Measurements from ENCODE around the gene CYP19A1. TPM values are rescaled to one million over a fixed set of nuclear protein-coding genes. Genes with fewer than 3 reads are reported as not detected.
A peak's percentile ranks its signal among the peaks of the same experiment; 100 is the strongest.

The CYP19A1 gene
- polyA plus RNA-seq, 1 experiment = 0.06 TPM

DNA sequence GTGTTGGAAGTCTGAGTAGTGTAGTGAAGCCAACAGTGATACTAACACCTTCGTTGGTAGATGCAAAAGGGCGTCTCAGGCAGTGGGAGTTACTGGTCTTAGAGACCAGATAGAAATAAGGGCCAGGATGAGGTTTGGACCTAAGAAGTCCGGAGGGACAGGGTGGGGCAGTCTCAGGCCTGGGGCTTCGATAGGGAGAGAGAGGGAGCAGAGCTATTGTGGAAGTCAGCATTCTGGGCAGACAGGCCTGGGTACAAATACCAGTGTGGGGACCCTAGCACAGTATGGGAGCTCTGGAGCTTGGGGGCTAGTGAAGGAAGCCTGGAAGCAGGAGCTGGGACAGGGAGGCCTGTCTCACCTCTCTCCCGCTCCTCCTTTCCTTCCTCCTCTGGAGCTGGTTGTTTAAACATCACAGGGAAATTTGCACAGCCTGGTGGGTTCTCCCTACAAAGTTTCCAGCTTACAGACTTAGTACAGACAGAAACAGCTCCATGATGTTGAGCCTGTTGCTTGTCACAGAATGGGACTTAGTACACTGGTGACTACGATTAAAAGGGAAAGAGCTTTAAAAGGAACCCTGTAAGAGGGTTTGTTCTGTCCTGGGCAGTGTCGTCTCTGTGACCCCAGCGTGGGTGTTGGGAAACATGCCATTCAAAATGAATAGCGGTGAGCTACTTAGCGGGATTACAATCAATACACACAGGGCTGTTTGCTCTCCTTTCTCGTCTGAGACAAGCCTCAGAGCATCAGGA, 167.3 kb downstream of the CYP19A1 start:
- H3K27me3 ChIP-seq (ENCODE audit: control insufficient read depth, insufficient read depth, low read length) = peaks cover 3% of the 10 kb centered on the region; the same call in 1 of the 2 replicates
- H3K36me3 ChIP-seq (ENCODE audit: control insufficient read depth, insufficient read depth, low read length) = no peaks in the 10 kb centered on the region
- no peak overlapping the region for H3K4me3 ChIP-seq (ENCODE audit: low read depth, low read length)
- no peak for DNase-seq (ENCODE audit: low read depth)
- no peak for TF ChIP-seq CTCF (IDR thresholded peaks at IDR 0.05; ENCODE audit: insufficient read depth, low read depth, low read length)
- POLR2A ChIA-PET = no interaction called here
- CTCF ChIA-PET = interaction anchor here (0.7 to 15.7 kb wide), 11 partner anchors 9 to 231 kb away, joined by 3 to 281 read pairs (median 6); no protein-coding TSS in a partner anchor

GRCh38 chr15:51168700-51169099, 169.7 kb downstream of the CYP19A1 start:
- H3K27me3 ChIP-seq (ENCODE audit: control insufficient read depth, insufficient read depth, low read length) = peaks cover 3% of the 10 kb centered on the region; the same call in 1 of the 2 replicates
- DNase-seq (ENCODE audit: low read depth) = no peak
- no peak for TF ChIP-seq CTCF (IDR thresholded peaks at IDR 0.05; ENCODE audit: insufficient read depth, low read depth, low read length)
- H3K36me3 ChIP-seq (ENCODE audit: control insufficient read depth, insufficient read depth, low read length) = no peaks in the 10 kb centered on the region
- ChIA-PET CTCF (interaction anchor here (11.0 to 15.7 kb wide), 2 partner anchors 17 to 27 kb away, joined by 95 to 281 read pairs; no protein-coding TSS in a partner anchor), POLR2A (no interaction called here)
- H3K4me3 ChIP-seq (ENCODE audit: low read depth, low read length) = no peak overlapping the region

- Histone ChIP-seq H3K36me3 (ENCODE audit: control insufficient read depth, insufficient read depth, low read length) (no peaks in the 10 kb centered on the region), H3K27me3 (ENCODE audit: control insufficient read depth, insufficient read depth, low read length) (peaks cover 4% of the 10 kb centered on the region), H3K4me3 (ENCODE audit: low read depth, low read length) (no peak overlapping the region)
- TF ChIP-seq CTCF (IDR thresholded peaks at IDR 0.05; ENCODE audit: insufficient read depth, low read depth, low read length) = no peak
- ChIA-PET POLR2A (no interaction called here), CTCF (interaction anchor here (0.7 to 15.7 kb wide), 22 partner anchors 14 to 237 kb away, joined by 3 to 281 read pairs (median 20); no protein-coding TSS in a partner anchor)
- DNase-seq (ENCODE audit: low read depth) = no peak
Observed at GRCh38 chr15:51163843-51164242, 174.6 kb downstream of the CYP19A1 start.

DNA sequence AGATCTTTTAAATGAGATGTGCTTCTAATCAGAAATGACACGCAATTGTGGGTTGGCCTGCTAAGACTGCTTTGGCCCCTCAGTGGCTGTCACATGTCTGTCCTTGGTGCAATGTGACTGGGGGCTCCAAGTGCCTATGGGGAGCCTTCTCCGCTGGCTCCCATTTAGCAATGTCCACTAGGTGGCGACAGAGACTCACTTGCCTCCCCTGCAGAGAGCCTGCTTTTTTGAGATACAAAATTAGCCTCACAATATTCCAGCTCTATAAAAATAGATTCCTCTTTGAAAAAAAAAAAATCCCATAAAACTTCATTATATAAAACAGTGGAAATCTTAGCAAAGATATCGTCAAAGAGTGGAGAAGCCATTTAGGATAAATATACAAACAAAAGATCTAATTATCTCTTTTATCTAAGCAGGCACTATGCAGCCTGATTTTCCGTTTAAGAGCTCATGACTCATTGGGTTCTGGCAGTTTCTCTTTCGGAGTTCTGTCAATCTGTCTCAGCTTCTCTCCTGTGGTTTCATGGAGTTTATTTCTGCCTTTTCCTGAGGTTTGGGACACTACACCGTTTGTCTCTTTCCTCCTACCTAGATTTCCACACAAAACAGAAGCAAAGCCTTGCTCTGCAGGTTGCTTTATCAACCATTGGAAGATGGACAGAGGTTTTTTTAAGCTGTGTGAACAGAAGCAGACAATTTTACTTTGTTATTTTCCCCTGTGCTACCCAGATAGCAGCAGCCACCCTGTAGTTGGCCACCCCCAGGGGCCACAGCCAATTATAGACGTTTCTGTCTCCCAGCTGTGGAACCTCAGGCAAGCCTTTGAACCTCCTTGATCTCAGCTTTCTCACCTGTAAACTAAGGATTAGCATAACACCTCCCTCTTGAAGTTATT, 175.3 kb downstream of the CYP19A1 start:
- no peaks in the 10 kb centered on the region for H3K36me3 ChIP-seq (ENCODE audit: control insufficient read depth, insufficient read depth, low read length)
- peak; percentile 94 for TF ChIP-seq CTCF (IDR thresholded peaks at IDR 0.05; ENCODE audit: insufficient read depth, low read depth, low read length)
- no peak for DNase-seq (ENCODE audit: low read depth)
- peaks cover 4% of the 10 kb centered on the region for H3K27me3 ChIP-seq (ENCODE audit: control insufficient read depth, insufficient read depth, low read length)
- ChIA-PET CTCF (interaction anchor here (0.6 to 15.7 kb wide), 59 partner anchors 9 to 375 kb away, joined by 3 to 281 read pairs (median 4); no protein-coding TSS in a partner anchor), POLR2A (interaction anchor here (0.6 kb wide), 2 partner anchors 9 to 241 kb away, joined by 3 read pairs; no protein-coding TSS in a partner anchor)
- no peak overlapping the region for H3K4me3 ChIP-seq (ENCODE audit: low read depth, low read length)
